Omental fat pad (tissue), 4 donors: ENCODE measurements around the gene SNAPC2. TPM values are rescaled to one million over a fixed set of nuclear protein-coding genes. Genes with fewer than 3 reads are reported as not detected.

Experiments
- ATAC-seq: fragments of 150-250 bp; one replicate; pipeline ENCODE4 v1.9.1; 2016; ENCODE audit warnings: mild to moderate bottlenecking, moderate library complexity; ENCODE audit not compliant: low FRiP score
- DNase-seq: peaks from one replicate; pipeline ENCODE4 v3.0.0-alpha.2; 2019; ENCODE audit warnings: low spot score
- CTCF ChIP-seq, 3 donors: fragments of 450-650 bp; IDR thresholded peaks; one replicate each; pipeline ENCODE4 v1.5.1; 2016 to 2017; ENCODE audit warnings: antibody characterized with exemption in 3 of 3, mild to moderate bottlenecking in 3 of 3, moderate library complexity in 2 of 3
- total RNA-seq, 4 donors: library from RNA; depleted of rRNA; stranded (reverse); fragments of >200 nt; gene quantifications; one replicate each; pipeline ENCODE4 v1.1.0, GENCODE V29; 2016

The SNAPC2 gene
- total RNA-seq, 4 donors from 2014 or later: 4.7 to 13.1 (median 12.3) TPM

- DNase-seq (no peak), ATAC-seq (no peak)
- no peak for TF ChIP-seq CTCF (IDR thresholded peaks at IDR 0.05)
These were observed 41.9 kb downstream of the SNAPC2 start for GRCh38 chr19:7961920-7962626.

- no peak for DNase-seq
- TF ChIP-seq CTCF (IDR thresholded peaks at IDR 0.05): no peak
- ATAC-seq: no peak
These were observed 42.6 kb downstream of the SNAPC2 start for GRCh38 chr19:7962644-7963268.

- no peak for ATAC-seq
- no peak for DNase-seq
- TF ChIP-seq CTCF (IDR thresholded peaks at IDR 0.05): no peak
These were observed 43.4 kb downstream of the SNAPC2 start for GRCh38 chr19:7963566-7963965.

- TF ChIP-seq CTCF (IDR thresholded peaks at IDR 0.05): no peak
- DNase-seq: no peak
- no peak for ATAC-seq
These were observed 45.2 kb downstream of the SNAPC2 start for GRCh38 chr19:7965259-7965841.

DNA sequence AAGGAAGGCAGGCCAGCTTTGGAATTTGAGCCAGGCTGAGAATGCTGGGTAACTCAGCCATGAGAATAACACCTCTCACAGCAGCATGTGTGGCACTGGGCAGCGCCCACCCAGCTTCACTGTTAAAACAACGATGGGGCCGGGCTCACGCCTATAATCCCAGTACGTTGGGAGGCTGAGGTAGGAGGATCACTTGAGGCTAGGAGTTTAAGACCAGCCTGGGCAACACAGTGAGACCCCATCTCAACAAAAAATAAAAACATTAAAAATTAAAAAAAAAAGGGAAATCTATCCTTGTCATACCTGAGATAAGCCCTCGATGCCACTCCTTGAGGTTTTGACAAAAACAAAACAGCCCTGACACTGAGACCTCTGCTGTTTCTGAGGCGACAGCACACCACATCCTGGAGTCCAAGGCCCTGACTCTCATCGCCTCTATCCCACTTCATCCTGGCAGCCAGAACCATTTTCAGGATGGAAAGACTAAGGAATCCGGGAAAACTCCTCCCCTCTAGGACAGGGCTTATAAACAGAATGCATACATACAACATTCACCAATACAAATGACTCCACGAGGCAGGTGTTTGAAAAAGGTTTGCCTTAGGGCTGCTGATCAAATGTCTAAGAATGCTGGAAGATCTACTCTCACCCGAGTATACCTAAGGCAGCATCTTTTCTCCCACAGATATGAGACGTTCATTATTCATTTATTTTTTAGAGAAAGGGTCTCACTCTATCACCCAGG lies 46.0 kb downstream of the SNAPC2 start:
- no peak for TF ChIP-seq CTCF (IDR thresholded peaks at IDR 0.05)
- DNase-seq: no peak
- no peak for ATAC-seq

DNA sequence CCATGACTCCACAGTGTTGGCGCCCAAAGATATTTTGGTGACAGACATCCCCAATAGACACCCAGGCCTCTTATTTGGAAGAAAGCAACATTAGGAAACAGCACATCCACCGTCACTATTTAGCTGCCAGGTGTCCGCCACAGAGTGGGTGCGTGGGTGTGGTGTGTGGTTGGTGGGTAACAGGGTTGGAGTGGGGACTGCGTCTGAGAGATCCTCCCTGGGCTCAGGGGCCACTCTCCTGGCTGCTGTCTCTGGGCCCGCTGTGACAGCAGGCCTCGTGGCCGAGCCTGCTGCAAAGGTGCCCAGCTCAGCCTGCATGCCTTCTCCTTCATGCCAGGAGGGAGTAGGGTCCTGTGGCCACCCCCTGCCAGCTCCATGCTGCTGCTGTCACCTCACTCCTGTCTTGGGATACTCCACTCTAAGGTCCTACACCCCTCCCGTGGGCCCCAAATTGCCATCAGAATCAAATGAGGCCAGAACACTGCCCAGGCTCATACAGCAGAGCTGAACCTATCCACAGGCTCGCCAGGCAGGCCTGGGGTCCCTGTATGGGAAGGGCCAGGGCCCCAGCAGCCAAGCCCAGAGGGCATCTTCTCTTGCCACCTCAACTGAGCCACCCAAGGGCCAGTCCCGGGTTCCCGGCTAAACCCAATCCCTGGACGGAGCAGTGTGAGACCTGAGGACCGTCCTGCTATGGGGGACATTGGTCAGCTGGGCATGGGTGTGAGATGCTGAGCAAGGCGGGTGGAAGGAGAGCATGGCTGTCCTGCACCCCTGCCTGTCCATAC lies 48.1 kb downstream of the SNAPC2 start:
- no peak for TF ChIP-seq CTCF (IDR thresholded peaks at IDR 0.05)
- ATAC-seq: no peak

More for the DNA sequence above, 48.1 kb downstream of the SNAPC2 start:
- DNase-seq: no peak
